K562 (cell line): Measurements from ENCODE around the gene LRRC59. TPM values are rescaled to one million over a fixed set of nuclear protein-coding genes. Genes with fewer than 3 reads are reported as not detected.

ENCODE experiments used
- ATAC-seq: fragments of 200-7000 bp; cut with Tn5 transposase; 3 replicates; pipeline ENCODE4 v1.9.1; 2020; ENCODE audit warnings: moderate library complexity
- BruUV-seq: library from RNA; stranded (reverse); fragments of 400-500 nt; replicated peaks from 2 replicates; lab custom pipeline; 2021; lab: Mats Ljungman, UMichigan
- CTCF ChIA-PET: fragments of 300-600 bp; formaldehyde crosslinking; extraction: SDS; loops from one replicate; lab custom pipeline; 2021; ENCODE audit warnings: low intra/inter-chr PET ratio; lab: Yijun Ruan, JAX
- POLR2A ChIA-PET: fragments of 300-600, 350-650 bp; sonication (Branson Sonifier 250); formaldehyde crosslinking; extraction: SDS; loops from one replicate; lab custom pipeline; 2021; ENCODE audit warnings: antibody characterized with exemption, inconsistent platforms; lab: Yijun Ruan, JAX
- DNase-seq, 4 experiments: peaks; one replicate each; pipeline versions ENCODE4 v3.0.0 to v3.0.0-alpha.2; 2011 to 2018; ENCODE audit warnings: low spot score in 3 of 4, mixed read lengths in 3 of 4; ENCODE audit errors: extremely low read depth in 1 of 4
- FAIRE-seq: peaks from 2 replicates; lab custom pipeline; 2011; peaks lifted over from hg19 to GRCh38; lab: Jason Lieb, UNC
- H2AFZ ChIP-seq: 2 replicates; pipeline ENCODE4 v1.6.0; 2011; ENCODE audit warnings: low read depth, low read length, control low read depth, inconsistent platforms
- H3K27ac ChIP-seq: fragments of 200-600 bp; 3 replicates; pipeline ENCODE4 v1.8.0; 2011; ENCODE audit warnings: low read depth, mild to moderate bottlenecking, control low read depth, inconsistent platforms, low read length, moderate library complexity, mixed read lengths; ENCODE audit errors: extremely low read depth
- H3K27me3 ChIP-seq, 2 experiments: fragments of 300-600 bp in 1 of 2; 2 replicates in 1 of 2; 3 replicates in 1 of 2; pipeline versions ENCODE4 v1.6.0 to v1.8.0; 2011; ENCODE audit warnings: inconsistent platforms in 2 of 2, low read length in 2 of 2, mild to moderate bottlenecking in 1 of 2, mixed read lengths in 1 of 2, moderate library complexity in 1 of 2; ENCODE audit not compliant: control insufficient read depth in 2 of 2, insufficient read depth in 2 of 2
- H3K36me3 ChIP-seq: fragments of 300-600 bp; 3 replicates; pipeline ENCODE4 v1.8.0; 2011; ENCODE audit warnings: mild to moderate bottlenecking, low read length, inconsistent platforms; ENCODE audit not compliant: control insufficient read depth, insufficient read depth
- H3K4me1 ChIP-seq, 2 experiments: fragments of 200-600 bp in 1 of 2; replicated peaks in 1 of 2; 2 replicates in 1 of 2; 3 replicates in 1 of 2; pipeline versions ENCODE4 v1.5.1 to v1.8.0; 2011; ENCODE audit warnings: inconsistent platforms in 2 of 2, low read length in 2 of 2, mild to moderate bottlenecking in 1 of 2, mixed read lengths in 1 of 2, moderate library complexity in 1 of 2; ENCODE audit not compliant: control insufficient read depth in 2 of 2, insufficient read depth in 2 of 2
- H3K4me2 ChIP-seq: 2 replicates; pipeline ENCODE4 v1.6.1; 2011; ENCODE audit warnings: low read length, control low read depth, inconsistent platforms, mixed read lengths; ENCODE audit not compliant: insufficient read depth
- H3K4me3 ChIP-seq: fragments of 200-600 bp; sonication (generic), shearing (Covaris generic); 2 replicates; pipeline ENCODE4 v1.5.1; 2016; ENCODE audit warnings: control low read depth, inconsistent platforms
- H3K79me2 ChIP-seq: fragments of 200-600 bp; 3 replicates; pipeline ENCODE4 v1.8.0; 2011; ENCODE audit warnings: low read length, inconsistent platforms; ENCODE audit not compliant: control insufficient read depth, insufficient read depth
- H3K9ac ChIP-seq, 2 experiments: 2 replicates each; pipeline versions ENCODE4 v1.6.0 to v1.6.1; 2011; ENCODE audit warnings: low read depth in 2 of 2, low read length in 2 of 2, control low read depth in 1 of 2, inconsistent platforms in 1 of 2, mild to moderate bottlenecking in 1 of 2, mixed read lengths in 1 of 2; ENCODE audit not compliant: insufficient read depth in 1 of 2
- H3K9me1 ChIP-seq: one replicate; pipeline ENCODE4 v1.6.0; 2011; ENCODE audit warnings: inconsistent platforms, mild to moderate bottlenecking, low read length, moderate library complexity; ENCODE audit not compliant: control insufficient read depth, insufficient read depth
- H3K9me3 ChIP-seq: replicated peaks from 2 replicates; pipeline ENCODE4 v1.5.1; 2011; ENCODE audit warnings: low read depth, low read length, inconsistent platforms; ENCODE audit not compliant: control insufficient read depth, insufficient read depth
- H4K20me1 ChIP-seq: replicated peaks from 2 replicates; pipeline ENCODE4 v1.6.1; 2011; ENCODE audit warnings: low read length, inconsistent platforms, mixed read lengths; ENCODE audit not compliant: control insufficient read depth, insufficient read depth
- CTBP1 ChIP-seq: fragments of 450-650 bp; IDR thresholded peaks from 2 replicates; pipeline ENCODE4 v1.6.1; 2016; ENCODE audit warnings: borderline replicate concordance
- EZH2 ChIP-seq: IDR thresholded peaks from 2 replicates; pipeline ENCODE4 v1.6.1; 2012; ENCODE audit warnings: low read depth, mild to moderate bottlenecking, inconsistent platforms, low read length, borderline replicate concordance
- MEIS2 ChIP-seq: fragments of 450-650 bp; IDR thresholded peaks from 2 replicates; pipeline ENCODE4 v1.6.1; 2014; ENCODE audit warnings: mild to moderate bottlenecking; ENCODE audit not compliant: partially characterized antibody
- NR3C1 ChIP-seq: sonication (generic); formaldehyde crosslinking; IDR thresholded peaks from 2 replicates; pipeline ENCODE4 v1.8.1; 2022; ENCODE audit warnings: missing genetic modification reagents
- PRPF4 ChIP-seq: fragments of 200-400 bp; formaldehyde crosslinking; IDR thresholded peaks from one replicate; pipeline ENCODE4 v1.6.1; 2017; ENCODE audit warnings: low read length, low read depth, mild to moderate bottlenecking; ENCODE audit not compliant: insufficient read depth, poor library complexity, severe bottlenecking
- TBL1XR1 ChIP-seq, 2 experiments: IDR thresholded peaks; 2 replicates each; pipeline ENCODE4 v1.6.1; 2012; ENCODE audit warnings: improper control_type of control experiment in 2 of 2, low read length in 2 of 2, mild to moderate bottlenecking in 1 of 2
- TCF7L2 ChIP-seq: fragments of 150-350 bp; IDR thresholded peaks from 2 replicates; pipeline ENCODE4 v1.6.1; 2016; ENCODE audit warnings: low read depth, mild to moderate bottlenecking, low read length, moderate library complexity
- WHSC1 ChIP-seq: IDR thresholded peaks from one replicate; pipeline ENCODE4 v1.6.1; 2012; ENCODE audit warnings: low read length, control low read depth, inconsistent platforms
- YY1 ChIP-seq, 3 experiments: IDR thresholded peaks; 2 replicates each; pipeline ENCODE4 v1.6.1; 2011; ENCODE audit warnings: low read length in 2 of 3, mild to moderate bottlenecking in 2 of 3, moderate library complexity in 2 of 3, borderline replicate concordance in 1 of 3, control low read depth in 1 of 3, low read depth in 1 of 3; ENCODE audit not compliant: insufficient read depth in 3 of 3, insufficient replicate concordance in 2 of 3, control insufficient read depth in 1 of 3, insufficient read length in 1 of 3; ENCODE audit errors: extremely low read depth in 1 of 3
- ZNF282 ChIP-seq: sonication (generic); formaldehyde crosslinking; IDR thresholded peaks from 2 replicates; pipeline ENCODE4 v1.8.1; 2023; ENCODE audit warnings: missing genetic modification reagents
- ZNF431 ChIP-seq: sonication (generic); formaldehyde crosslinking; IDR thresholded peaks from 2 replicates; pipeline ENCODE4 v1.8.0; 2022; ENCODE audit warnings: mild to moderate bottlenecking, missing genetic modification reagents
- WGBS: fragments of 100-300 bp; shearing (Covaris generic); methylation state at CpG from one replicate; pipeline ENCODE4 v1.1.6; 2016; ENCODE audit warnings: low coverage, mixed read lengths; ENCODE audit not compliant: insufficient coverage; ENCODE audit errors: missing lambda C conversion rate; 5-methylcytosine and 5-hydroxymethylcytosine counted together
- in situ Hi-C: fragments of 300-500 bp; cut with MboI; formaldehyde crosslinking; loops from 4 replicates; pipeline ENCODE4 v1.15.0; 2018; ENCODE audit warnings: inconsistent platforms, mixed read lengths
- intact Hi-C: fragments of 100-400 bp; cut with micrococcal nuclease; formaldehyde crosslinking; loops from 2 replicates; pipeline ENCODE4 v1.14.2; 2022
- polyA plus RNA-seq, 8 experiments: library from polyadenylated mRNA; depleted of rRNA in 4 of 8; stranded (reverse) in 5 of 8; unstranded in 3 of 8; fragments of >200 nt; fragmentation: Nextera tagmentation in 2 of 8; fragmentation: Illumina TruSeq in 1 of 8; extraction: Ambion mirVana in 2 of 8; extraction: Trizol in 1 of 8; gene quantifications; 2 replicates each; pipeline versions ENCODE4 v1.2.1 to v1.2.3, GENCODE V29; 2011 to 2014; ENCODE audit warnings: inconsistent platforms in 1 of 8, missing spikeins in 1 of 8
- total RNA-seq, 7 experiments: library from RNA; depleted of rRNA in 6 of 7; stranded (reverse); fragments of >200 nt in 6 of 7; fragmentation: Illumina TruSeq in 2 of 7; extraction: Trizol in 2 of 7; gene quantifications; 2 replicates each; pipeline versions ENCODE4 v1.2.1 to v1.2.3, GENCODE V29; 2011 to 2021; ENCODE audit warnings: low replicate concordance in 1 of 7
- TF ChIP-seq, protein P1 (sequence below): sonication (generic); formaldehyde crosslinking; IDR thresholded peaks from 2 replicates; pipeline ENCODE4 v1.8.1; 2022; ENCODE audit warnings: missing genetic modification reagents
- TF ChIP-seq, protein P2 (sequence below): fragments of 200-800 bp; sonication (Bioruptor generic); IDR thresholded peaks from 2 replicates; pipeline ENCODE4 v1.6.1; 2017; ENCODE audit warnings: missing genetic modification characterization, missing compliant biosample characterization
- TF ChIP-seq, protein P3 (sequence below): fragments of 250-450 bp; sonication (Bioruptor Pico); IDR thresholded peaks from 2 replicates; pipeline ENCODE4 v1.8.0; 2021; ENCODE audit warnings: borderline replicate concordance, mild to moderate bottlenecking, moderate library complexity; ENCODE audit not compliant: poor library complexity, severe bottlenecking

LRRC59 gene
- total and polyA plus RNA-seq, 9 of the 15 experiments (the other 6 are each of a cell fraction or from before 2014, with no cell fraction given) = 27.8 to 244 (median 154) TPM

DNA sequence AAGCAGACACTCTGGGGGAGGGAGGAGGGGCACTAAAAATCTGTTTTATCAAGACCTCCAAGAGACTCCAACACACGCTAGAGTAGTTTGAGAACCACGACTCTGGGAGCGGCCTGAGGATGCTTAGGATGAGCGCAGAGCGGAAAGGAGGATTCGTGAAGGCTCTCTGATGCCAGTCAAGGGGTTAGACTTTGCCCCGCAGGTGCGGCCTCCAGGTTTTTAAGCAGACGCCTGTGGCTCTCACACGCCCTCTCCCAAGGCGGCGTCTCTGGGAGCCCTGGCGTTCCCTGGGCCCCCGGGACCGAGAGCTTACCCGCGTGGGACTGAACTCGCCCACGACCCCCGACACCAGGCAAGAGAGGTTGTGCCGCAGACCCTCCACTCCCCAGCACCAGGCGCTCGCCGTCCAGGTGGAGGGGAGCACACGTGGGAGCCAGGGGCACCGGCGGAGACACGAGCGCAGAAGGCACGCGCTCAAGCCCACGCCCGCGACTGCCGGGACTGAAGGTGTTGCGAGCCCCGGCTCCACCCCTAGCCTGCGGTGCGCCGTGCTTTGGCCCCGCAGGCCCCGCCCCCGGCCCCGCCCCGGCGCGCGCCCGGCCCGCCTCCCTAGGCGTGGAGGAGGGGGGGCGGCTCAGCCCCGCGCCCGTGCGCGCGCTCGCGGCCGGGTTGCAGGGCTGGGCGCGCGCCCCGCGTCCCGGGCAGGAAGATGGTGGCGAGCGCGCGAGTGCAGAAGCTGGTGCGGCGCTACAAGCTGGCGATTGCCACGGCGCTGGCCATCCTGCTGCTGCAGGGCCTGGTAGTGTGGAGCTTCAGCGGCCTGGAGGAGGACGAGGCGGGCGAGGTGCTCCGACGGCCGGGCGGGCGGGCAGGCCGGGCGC, 51.7 kb downstream of the LRRC59 start, which contains the start of gene XYLT2 (continued):
- 0 out of 2 replicates have a peak, but pooled peaks have one; percentile 44 for TF ChIP-seq NR3C1 (CRISPR knock-in tag)
- TF ChIP-seq YY1 (IDR thresholded peaks at IDR 0.05; ENCODE audit: borderline replicate concordance in 1 of 3, control insufficient read depth in 1 of 3, extremely low read depth in 1 of 3, insufficient read depth in 3 of 3, insufficient read length in 1 of 3, insufficient replicate concordance in 2 of 3, low read depth in 1 of 3, low read length in 2 of 3) = peak in 2 of 3 experiments; percentile 68 to 83
- 0 out of 2 replicates have a peak, but pooled peaks have one; percentile 47 for TF ChIP-seq CTBP1
- 0 out of 2 replicates have a peak, but pooled peaks have one; percentile 57 for TF ChIP-seq ZNF282 (CRISPR knock-in tag)

DNA sequence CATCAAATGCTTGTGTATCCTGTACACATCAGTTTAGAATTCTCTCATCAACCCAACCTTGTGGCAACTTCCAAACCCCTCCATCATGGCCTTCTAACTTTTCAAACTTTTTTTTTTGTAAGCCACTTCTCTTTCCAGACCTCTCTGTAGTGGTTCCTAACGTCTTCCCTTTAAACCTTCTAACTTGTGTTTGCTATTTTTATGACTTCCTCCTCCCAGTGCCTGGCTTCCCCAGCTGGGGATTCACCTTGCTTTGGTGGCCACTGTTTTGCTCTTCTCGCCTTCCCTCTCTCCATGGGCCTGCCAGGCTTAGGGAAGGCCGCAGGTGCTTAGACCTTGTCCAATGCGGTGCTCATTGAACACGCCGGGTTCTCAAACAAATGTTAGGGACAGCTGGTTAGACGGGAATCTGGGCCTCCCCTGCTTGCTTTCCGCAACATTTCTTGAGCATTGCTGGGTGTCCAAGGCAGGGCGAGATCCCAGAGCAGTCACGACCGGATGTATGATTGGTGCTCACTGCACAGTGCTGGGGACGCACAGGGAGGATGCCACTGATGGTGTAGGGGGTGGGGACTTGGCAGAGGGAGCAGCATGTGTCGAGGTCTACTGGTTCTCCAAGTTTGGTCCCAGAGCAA, 52.5 kb downstream of the LRRC59 start:
- ChIA-PET POLR2A (no interaction called here), CTCF (interaction anchor here (0.7 kb wide), 1 partner anchor 70 kb away, joined by 3 read pairs; no protein-coding TSS in a partner anchor)
- Histone ChIP-seq H3K9me1 (peaks cover 3% of the 10 kb centered on the region), H3K4me1 (peaks cover 8 to 29% of the 10 kb centered on the region in 2 experiments; a peak in 4 of 5 replicates), H3K36me3 (no peaks in the 10 kb centered on the region), H3K4me3 (no peak overlapping the region), H3K79me2 (peaks cover 18% of the 10 kb centered on the region), H3K9me3 (peaks cover 6% of the 10 kb centered on the region), H4K20me1 (no peaks in the 10 kb centered on the region; the same call in 1 of the 2 replicates), H3K4me2 (peak overlapping the region; percentile 90; the same call in 1 of the 2 replicates), H2AFZ (peak overlapping the region; percentile 99), H3K9ac (peak overlapping the region in 1 of 2 experiments; percentile 31; a peak in 1 of 4 replicates), H3K27ac (no peak overlapping the region), H3K27me3 (no peaks in the 10 kb centered on the region)
- FAIRE-seq = peak; percentile 78
- 71% methylated on average over 13 of the region's 13 CpGs for WGBS
- in situ Hi-C loops (no loop called here), intact Hi-C loops (no loop called here)
- no peak for DNase-seq
- no TSS peak for BruUV-seq
- no peak; the same call in 2 of the 3 replicates for ATAC-seq
- TF ChIP-seq, protein P1, sequence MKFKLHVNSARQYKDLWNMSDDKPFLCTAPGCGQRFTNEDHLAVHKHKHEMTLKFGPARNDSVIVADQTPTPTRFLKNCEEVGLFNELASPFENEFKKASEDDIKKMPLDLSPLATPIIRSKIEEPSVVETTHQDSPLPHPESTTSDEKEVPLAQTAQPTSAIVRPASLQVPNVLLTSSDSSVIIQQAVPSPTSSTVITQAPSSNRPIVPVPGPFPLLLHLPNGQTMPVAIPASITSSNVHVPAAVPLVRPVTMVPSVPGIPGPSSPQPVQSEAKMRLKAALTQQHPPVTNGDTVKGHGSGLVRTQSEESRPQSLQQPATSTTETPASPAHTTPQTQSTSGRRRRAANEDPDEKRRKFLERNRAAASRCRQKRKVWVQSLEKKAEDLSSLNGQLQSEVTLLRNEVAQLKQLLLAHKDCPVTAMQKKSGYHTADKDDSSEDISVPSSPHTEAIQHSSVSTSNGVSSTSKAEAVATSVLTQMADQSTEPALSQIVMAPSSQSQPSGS (CRISPR knock-in tag) = no peak
- TF ChIP-seq ZNF431 (CRISPR knock-in tag) = no peak
- TF ChIP-seq, protein P2, sequence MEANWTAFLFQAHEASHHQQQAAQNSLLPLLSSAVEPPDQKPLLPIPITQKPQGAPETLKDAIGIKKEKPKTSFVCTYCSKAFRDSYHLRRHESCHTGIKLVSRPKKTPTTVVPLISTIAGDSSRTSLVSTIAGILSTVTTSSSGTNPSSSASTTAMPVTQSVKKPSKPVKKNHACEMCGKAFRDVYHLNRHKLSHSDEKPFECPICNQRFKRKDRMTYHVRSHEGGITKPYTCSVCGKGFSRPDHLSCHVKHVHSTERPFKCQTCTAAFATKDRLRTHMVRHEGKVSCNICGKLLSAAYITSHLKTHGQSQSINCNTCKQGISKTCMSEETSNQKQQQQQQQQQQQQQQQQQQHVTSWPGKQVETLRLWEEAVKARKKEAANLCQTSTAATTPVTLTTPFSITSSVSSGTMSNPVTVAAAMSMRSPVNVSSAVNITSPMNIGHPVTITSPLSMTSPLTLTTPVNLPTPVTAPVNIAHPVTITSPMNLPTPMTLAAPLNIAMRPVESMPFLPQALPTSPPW = no peak
- no peak for TF ChIP-seq EZH2
- no peak for TF ChIP-seq PRPF4
- TF ChIP-seq WHSC1 = no peak
- no peak for TF ChIP-seq MEIS2
- TF ChIP-seq, protein P3, sequence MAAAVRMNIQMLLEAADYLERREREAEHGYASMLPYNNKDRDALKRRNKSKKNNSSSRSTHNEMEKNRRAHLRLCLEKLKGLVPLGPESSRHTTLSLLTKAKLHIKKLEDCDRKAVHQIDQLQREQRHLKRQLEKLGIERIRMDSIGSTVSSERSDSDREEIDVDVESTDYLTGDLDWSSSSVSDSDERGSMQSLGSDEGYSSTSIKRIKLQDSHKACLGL (CRISPR knock-in tag) = no peak
- no peak for TF ChIP-seq TCF7L2
- TF ChIP-seq TBL1XR1 (IDR thresholded peaks at IDR 0.05; ENCODE audit: low read length in 2 of 2) = no peak
